Middle frontal gyrus (tissue), 1 donor: Measurements from ENCODE around the gene PCDHGA12.
"Not testable (repeated sequence)": the region's sequence is repeated elsewhere in the genome, so short reads cannot be mapped to it uniquely, and the experiment has no call there.

ENCODE experiments used
- DNase-seq: peaks from one replicate; pipeline ENCODE4 v3.0.0-alpha.2; 2015; ENCODE audit warnings: low spot score; ENCODE audit errors: extremely low spot score

PCDHGA12 gene

GRCh38 chr5:141407790-141408505 is 22.4 kb upstream of the PCDHGA12 start, which contains the start of gene PCDHGB6:
Gene PCDHGB6, plus strand, starts transcription at chr5:141408021. Its CDS starts 182 bp downstream, at chr5:141408203.
- not testable (repeated sequence) for DNase-seq

DNA sequence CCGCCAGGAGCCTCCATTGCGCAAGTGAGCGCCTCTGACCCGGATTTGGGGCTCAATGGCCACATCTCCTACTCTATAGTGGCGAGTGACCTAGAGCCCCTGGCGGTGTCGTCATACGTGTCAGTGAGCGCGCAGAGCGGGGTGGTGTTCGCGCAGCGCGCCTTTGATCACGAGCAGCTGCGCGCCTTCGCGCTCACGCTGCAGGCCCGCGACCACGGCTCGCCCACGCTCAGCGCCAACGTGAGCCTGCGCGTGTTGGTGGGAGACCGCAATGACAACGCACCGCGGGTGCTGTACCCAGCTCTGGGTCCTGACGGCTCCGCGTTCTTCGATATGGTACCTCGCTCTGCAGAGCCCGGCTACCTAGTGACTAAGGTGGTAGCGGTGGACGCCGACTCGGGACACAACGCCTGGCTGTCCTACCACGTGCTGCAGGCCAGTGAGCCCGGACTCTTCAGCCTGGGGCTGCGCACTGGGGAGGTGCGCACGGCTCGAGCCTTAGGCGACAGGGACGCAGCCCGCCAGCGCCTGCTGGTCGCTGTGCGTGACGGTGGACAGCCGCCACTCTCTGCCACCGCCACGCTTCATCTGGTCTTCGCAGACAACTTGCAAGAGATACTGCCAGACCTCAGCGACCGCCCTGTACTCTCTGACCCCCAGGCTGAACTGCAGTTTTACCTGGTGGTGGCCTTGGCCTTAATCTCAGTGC is 20.6 kb upstream of the PCDHGA12 start:
- no peak for DNase-seq

DNA sequence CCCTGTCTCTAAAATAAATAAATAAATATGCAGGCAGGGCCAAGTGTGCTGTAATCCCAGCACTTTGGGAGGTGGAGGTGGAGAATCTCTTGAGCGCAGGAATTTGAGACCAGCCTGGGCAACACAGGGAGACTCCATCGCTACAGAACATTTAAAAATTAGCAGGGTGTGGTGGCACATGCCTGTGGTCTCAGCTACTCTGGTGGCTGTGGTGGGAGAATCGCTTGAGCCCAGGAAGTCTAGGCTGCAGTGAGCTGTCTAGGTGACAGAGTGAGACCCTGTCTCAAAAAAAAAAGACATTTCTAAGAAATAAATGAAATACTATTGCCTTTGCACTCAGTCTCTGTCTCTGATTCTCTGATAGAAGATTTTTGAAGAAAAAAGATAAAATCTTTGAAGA is 18.7 kb upstream of the PCDHGA12 start:
- no peak for DNase-seq

DNA sequence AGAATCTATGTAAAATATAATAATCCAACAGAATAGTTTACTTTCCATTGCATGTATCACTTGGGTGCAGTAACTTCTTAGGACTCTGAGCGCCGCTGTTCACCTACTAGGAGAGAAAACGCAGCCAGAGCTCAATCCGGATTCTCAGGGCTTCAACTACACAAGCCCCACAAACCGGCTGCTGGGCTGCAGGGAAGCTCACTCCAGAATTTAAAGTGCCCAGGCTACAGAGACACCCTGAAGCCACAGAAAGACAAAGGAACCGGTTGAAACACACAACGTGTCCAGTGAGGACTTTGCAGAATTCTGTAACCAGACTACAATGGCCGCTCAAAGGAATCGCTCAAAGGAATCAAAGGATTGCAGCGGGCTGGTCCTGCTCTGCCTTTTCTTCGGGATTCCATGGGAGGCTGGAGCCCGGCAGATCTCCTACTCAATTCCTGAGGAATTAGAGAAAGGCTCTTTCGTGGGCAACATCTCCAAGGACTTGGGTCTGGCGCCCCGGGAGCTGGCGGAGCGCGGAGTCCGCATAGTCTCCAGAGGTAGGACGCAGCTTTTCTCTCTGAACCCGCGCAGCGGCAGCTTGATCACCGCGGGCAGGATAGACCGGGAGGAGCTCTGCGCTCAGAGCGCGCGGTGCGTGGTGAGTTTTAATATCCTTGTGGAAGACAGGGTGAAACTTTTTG is 17.3 kb upstream of the PCDHGA12 start, which contains the start of gene PCDHGA10:
Gene PCDHGA10 (plus strand): TSS at position 134 of the 686 bp plus-strand sequence. CDS start 189 bp downstream, at position 323.
- DNase-seq, result no peak

- DNase-seq, result no peak
Measured at GRCh38 chr5:141413540-141414069, 16.7 kb upstream of the PCDHGA12 start.

GRCh38 chr5:141414548-141415274 is 15.6 kb upstream of the PCDHGA12 start:
- not testable (repeated sequence) for DNase-seq

GRCh38 chr5:141415275-141415618 is 15.1 kb upstream of the PCDHGA12 start:
- not testable (repeated sequence) for DNase-seq

DNA sequence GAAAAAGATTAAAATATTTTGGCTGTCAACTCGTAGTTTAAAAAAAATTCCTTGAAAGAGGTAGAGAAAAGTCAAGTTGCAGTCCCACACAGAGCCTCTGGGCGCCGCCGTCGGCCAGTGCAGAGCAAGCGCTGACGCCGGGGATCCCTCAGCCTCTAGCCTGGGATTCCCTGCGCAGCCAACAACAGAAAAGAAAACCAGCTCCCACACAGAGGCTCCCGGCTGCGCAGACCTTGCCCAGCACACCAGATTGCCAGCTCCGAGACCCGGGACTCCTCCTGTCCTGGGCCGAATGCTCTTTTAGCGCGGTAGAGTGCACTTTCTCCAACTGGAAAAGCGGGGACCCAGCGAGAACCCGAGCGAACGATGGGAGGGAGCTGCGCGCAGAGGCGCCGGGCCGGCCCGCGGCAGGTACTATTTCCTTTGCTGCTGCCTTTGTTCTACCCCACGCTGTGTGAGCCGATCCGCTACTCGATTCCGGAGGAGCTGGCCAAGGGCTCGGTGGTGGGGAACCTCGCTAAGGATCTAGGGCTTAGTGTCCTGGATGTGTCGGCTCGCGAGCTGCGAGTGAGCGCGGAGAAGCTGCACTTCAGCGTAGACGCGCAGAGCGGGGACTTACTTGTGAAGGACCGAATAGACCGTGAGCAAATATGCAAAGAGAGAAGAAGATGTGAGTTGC is 12.7 kb upstream of the PCDHGA12 start, which contains the start of gene PCDHGB7:
Gene PCDHGB7 (plus strand): TSS at position 184 of the 679 bp plus-strand sequence. CDS start 183 bp downstream, at position 367.
- DNase-seq, result not testable (repeated sequence)

- no peak for DNase-seq
Measured at GRCh38 chr5:141419074-141419880, 11.0 kb upstream of the PCDHGA12 start.

DNA sequence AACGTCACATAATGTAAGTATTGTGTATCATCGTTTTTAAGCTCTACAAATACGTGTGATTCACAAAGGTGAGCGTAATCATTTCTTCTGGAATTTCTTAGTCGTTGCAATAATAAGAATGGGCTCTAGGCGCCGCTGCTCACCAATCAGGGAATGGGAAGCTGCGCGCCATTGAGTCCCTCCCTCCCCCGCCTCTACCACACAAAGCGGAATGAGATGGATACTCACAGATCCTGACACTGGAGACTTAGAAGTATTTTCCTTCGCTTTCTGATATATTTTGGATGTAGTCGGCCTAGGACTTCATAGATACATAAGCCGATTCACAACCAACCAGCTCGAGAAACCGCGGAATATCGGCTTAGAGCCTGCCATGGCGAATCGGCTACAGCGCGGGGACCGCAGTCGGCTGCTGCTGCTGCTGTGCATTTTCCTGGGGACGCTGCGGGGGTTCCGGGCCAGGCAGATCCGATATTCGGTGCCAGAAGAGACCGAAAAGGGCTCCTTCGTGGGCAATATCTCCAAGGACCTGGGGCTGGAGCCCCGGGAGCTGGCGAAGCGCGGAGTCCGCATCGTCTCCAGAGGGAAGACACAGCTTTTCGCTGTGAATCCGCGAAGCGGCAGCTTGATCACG is 9.3 kb upstream of the PCDHGA12 start, which contains the start of gene PCDHGA11:
Gene PCDHGA11 (plus strand): TSS at position 197 of the 634 bp plus-strand sequence. CDS start 177 bp downstream, at position 374.
- DNase-seq, result no peak

DNA sequence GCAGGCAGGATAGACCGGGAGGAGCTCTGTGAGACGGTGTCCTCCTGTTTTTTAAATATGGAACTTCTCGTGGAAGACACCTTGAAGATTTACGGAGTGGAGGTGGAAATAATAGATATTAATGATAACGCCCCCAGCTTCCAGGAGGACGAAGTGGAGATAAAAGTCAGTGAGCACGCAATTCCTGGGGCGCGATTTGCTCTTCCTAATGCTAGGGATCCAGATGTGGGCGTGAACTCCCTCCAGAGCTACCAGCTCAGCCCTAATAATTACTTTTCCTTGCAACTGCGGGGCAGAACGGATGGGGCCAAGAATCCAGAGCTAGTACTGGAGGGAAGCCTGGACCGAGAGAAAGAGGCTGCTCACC is 8.8 kb upstream of the PCDHGA12 start:
- no peak for DNase-seq

DNA sequence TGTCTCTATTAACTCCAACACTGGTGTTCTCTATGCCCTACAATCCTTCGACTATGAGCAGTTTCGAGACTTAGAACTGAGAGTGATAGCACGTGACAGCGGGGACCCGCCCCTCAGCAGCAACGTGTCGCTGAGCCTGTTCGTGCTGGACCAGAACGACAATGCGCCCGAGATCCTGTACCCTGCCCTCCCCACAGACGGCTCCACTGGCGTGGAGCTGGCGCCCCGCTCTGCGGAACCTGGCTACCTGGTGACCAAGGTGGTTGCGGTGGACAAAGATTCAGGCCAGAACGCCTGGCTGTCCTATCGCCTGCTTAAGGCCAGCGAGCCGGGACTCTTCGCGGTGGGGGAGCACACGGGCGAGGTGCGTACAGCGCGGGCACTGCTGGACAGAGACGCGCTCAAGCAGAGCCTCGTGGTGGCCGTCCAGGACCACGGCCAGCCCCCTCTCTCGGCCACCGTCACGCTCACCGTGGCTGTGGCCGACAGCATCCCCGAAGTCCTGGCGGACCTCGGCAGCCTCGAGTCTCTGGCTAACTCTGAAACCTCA is 7.5 kb upstream of the PCDHGA12 start:
- DNase-seq, result no peak

- no peak for DNase-seq
Measured at GRCh38 chr5:141427783-141428426, 2.4 kb upstream of the PCDHGA12 start.

- no peak for DNase-seq
Measured at GRCh38 chr5:141431286-141431685, 979 bp downstream of the PCDHGA12 start.

DNA sequence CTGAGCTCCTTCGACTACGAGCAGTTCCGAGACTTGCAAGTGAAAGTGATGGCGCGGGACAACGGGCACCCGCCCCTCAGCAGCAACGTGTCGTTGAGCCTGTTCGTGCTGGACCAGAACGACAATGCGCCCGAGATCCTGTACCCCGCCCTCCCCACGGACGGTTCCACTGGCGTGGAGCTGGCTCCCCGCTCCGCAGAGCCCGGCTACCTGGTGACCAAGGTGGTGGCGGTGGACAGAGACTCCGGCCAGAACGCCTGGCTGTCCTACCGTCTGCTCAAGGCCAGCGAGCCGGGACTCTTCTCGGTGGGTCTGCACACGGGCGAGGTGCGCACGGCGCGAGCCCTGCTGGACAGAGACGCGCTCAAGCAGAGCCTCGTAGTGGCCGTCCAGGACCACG is 2.0 kb downstream of the PCDHGA12 start:
- not testable (repeated sequence) for DNase-seq

- DNase-seq, result not testable (repeated sequence)
Measured at GRCh38 chr5:141432726-141433125, 2.4 kb downstream of the PCDHGA12 start.

DNA sequence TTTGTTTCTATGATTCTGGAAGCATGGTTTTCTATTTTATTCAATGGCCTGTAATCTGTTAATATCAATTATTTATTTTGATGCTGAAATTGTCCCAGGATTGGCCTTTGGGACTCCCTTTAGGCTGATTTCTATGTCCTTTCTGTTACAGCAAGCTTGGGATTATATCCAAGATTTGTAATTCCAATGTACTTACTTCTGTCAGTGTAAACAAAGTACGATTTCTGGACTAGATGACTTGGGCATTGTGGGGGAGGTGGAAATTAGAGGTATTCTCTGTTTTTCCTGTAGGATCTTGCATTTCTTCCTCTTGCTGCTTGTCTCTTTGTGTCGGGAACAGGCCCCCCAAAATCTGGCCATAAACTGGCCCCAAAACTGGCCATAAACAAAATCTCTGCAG is 3.7 kb downstream of the PCDHGA12 start:
- DNase-seq, result no peak

- no peak for DNase-seq
Measured at GRCh38 chr5:141437221-141437620, 6.9 kb downstream of the PCDHGA12 start.
